Mammary epithelial cell (primary cell): Measurements from ENCODE around the gene BTN2A1.

Experiments
- CTCF ChIP-seq, 2 donors: IDR thresholded peaks in 1 of 2; conservative IDR thresholded peaks in 1 of 2; 2 replicates each; pipeline ENCODE4 v1.5.1; 2011 to 2012; ENCODE audit warnings: inconsistent platforms in 2 of 2, low read length in 2 of 2, mild to moderate bottlenecking in 2 of 2, control low read depth in 1 of 2, low read depth in 1 of 2; ENCODE audit not compliant: insufficient read depth in 1 of 2; ENCODE audit errors: extremely low read depth in 1 of 2
- EZH2 ChIP-seq: IDR thresholded peaks from 2 replicates; pipeline ENCODE4 v1.6.1; 2012; ENCODE audit warnings: low read length, inconsistent platforms, borderline replicate concordance

GRCh38 chr6:26422329-26422728, 35.4 kb upstream of the BTN2A1 start:
- TF ChIP-seq CTCF (conservative IDR thresholded peaks at IDR 0.05 in 1 of 2, IDR thresholded peaks at IDR 0.05 in 1 of 2; ENCODE audit: extremely low read depth in 1 of 2, insufficient read depth in 1 of 2, low read depth in 1 of 2, low read length in 2 of 2) (no peak), EZH2 (no peak)
